Mesothelial cell of epicardium (in vitro differentiated cells): ENCODE measurements around the gene CFTR. TPM values are rescaled to one million over a fixed set of nuclear protein-coding genes. Genes with fewer than 3 reads are reported as not detected.

Experiments
- DNase-seq, 2 experiments: peaks; one replicate each; pipeline ENCODE4 v3.0.0; 2021; ENCODE audit warnings: low spot score in 2 of 2; ENCODE audit not compliant: unreplicated experiment in 2 of 2
- H3K27ac Mint-ChIP-seq: 2 replicates; pipeline ENCODE4 v1.8.0; 2021; ENCODE audit warnings: mixed read lengths
- H3K27me3 Mint-ChIP-seq: 2 replicates; pipeline ENCODE4 v1.8.0; 2021; ENCODE audit warnings: low read depth, mixed read lengths
- H3K36me3 Mint-ChIP-seq: 2 replicates; pipeline ENCODE4 v1.8.0; 2021; ENCODE audit warnings: mixed read lengths
- H3K4me1 Mint-ChIP-seq: 2 replicates; pipeline ENCODE4 v1.8.0; 2021; ENCODE audit warnings: mixed read lengths
- H3K4me3 Mint-ChIP-seq: 2 replicates; pipeline ENCODE4 v1.8.0; 2021; ENCODE audit warnings: mild to moderate bottlenecking, moderate library complexity, mixed read lengths
- H3K9me3 Mint-ChIP-seq: 2 replicates; pipeline ENCODE4 v1.8.0; 2021; ENCODE audit warnings: mixed read lengths
- CTCF ChIP-seq: fragments of 200-600 bp; sonication (generic); IDR thresholded peaks from one replicate; pipeline ENCODE4 v1.5.0; 2021; ENCODE audit warnings: antibody characterized with exemption; ENCODE audit not compliant: unreplicated experiment
- total RNA-seq: library from RNA; stranded (reverse); gene quantifications from 3 replicates; pipeline ENCODE4 v1.2.1, GENCODE V29; 2021

The CFTR gene
- 0.91 to 2.7 TPM (median 1.4 TPM) in 3 replicates for total RNA-seq

DNA sequence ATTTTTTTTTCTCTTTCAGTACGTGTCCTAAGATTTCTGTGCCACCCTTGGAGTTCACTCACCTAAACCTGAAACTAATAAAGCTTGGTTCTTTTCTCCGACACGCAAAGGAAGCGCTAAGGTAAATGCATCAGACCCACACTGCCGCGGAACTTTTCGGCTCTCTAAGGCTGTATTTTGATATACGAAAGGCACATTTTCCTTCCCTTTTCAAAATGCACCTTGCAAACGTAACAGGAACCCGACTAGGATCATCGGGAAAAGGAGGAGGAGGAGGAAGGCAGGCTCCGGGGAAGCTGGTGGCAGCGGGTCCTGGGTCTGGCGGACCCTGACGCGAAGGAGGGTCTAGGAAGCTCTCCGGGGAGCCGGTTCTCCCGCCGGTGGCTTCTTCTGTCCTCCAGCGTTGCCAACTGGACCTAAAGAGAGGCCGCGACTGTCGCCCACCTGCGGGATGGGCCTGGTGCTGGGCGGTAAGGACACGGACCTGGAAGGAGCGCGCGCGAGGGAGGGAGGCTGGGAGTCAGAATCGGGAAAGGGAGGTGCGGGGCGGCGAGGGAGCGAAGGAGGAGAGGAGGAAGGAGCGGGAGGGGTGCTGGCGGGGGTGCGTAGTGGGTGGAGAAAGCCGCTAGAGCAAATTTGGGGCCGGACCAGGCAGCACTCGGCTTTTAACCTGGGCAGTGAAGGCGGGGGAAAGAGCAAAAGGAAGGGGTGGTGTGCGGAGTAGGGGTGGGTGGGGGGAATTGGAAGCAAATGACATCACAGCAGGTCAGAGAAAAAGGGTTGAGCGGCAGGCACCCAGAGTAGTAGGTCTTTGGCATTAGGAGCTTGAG is at the start of gene CFTR:
TSS of gene CFTR (plus strand) at position 801 of the 830 bp plus-strand sequence. CDS start 70 bp downstream, outside the sequence.
- no peak for TF ChIP-seq CTCF
- Mint-ChIP-seq H3K27me3 (peaks cover 48% of the 10 kb centered on the region), H3K27ac (no peak within 1 kb of the TSS), H3K36me3 (no peaks in the 10 kb centered on the region), H3K4me3 (peak within 1 kb of the TSS; percentile 77), H3K4me1 (peaks cover 8% of the 10 kb centered on the region), H3K9me3 (no peaks in the 10 kb centered on the region)
- DNase-seq: peak; percentile 29 to 53

DNA sequence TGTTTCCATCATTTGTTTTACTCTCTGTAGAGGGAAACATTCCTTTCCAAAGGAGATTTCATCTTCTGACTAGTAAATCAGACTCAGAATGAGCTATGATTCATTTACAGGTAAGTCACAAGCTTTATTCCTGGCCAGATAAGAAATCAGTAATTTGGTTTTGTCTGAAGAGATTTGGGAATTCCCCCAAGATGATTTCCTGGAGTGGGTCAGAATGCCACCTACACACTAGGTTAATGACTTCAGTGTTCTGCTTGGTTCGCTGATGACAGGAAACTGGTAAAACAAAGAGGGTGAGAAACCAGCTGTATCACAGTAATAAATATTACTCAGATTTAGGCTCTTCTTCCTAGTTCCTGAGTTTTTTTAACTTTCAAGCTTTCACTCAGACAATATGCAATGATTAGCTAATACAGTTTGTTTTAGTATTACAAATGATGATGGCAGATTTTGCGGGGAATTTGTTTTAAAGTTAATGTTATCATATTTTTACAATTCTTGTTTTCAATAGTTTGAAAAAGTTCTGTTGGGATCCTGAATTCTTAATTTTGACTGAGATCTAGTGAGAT is 44.3 kb upstream of the CFTR start:
- Mint-ChIP-seq H3K9me3 (peaks cover 27% of the 10 kb centered on the region), H3K4me3 (no peak overlapping the region), H3K27me3 (no peaks in the 10 kb centered on the region), H3K36me3 (no peaks in the 10 kb centered on the region), H3K4me1 (no peaks in the 10 kb centered on the region), H3K27ac (no peak overlapping the region)
- DNase-seq: no peak
- no peak for TF ChIP-seq CTCF

DNA sequence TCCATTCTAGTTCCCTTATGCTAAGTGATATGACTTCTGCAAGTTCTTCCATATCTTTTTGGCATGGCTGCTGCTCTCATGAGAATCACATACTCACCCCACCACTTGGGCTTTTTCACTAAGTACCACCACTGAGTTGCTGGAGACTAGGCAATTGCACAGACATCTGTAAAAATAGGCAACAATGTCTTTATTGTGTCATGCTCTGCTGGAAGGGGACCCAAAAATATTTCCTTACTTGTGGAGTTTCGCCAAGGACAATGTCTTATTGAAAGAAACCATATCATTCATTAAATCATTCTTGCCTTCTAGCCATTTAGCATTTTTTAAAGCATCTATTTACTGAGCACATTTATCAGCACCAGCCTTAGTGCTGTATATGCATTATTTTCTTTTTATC is 35.2 kb upstream of the CFTR start:
- Mint-ChIP-seq H3K4me1 (no peaks in the 10 kb centered on the region), H3K27me3 (no peaks in the 10 kb centered on the region), H3K4me3 (no peak overlapping the region), H3K36me3 (peaks cover 3% of the 10 kb centered on the region), H3K27ac (no peak overlapping the region), H3K9me3 (peaks cover 11% of the 10 kb centered on the region)
- TF ChIP-seq CTCF: no peak
- DNase-seq: no peak

DNA sequence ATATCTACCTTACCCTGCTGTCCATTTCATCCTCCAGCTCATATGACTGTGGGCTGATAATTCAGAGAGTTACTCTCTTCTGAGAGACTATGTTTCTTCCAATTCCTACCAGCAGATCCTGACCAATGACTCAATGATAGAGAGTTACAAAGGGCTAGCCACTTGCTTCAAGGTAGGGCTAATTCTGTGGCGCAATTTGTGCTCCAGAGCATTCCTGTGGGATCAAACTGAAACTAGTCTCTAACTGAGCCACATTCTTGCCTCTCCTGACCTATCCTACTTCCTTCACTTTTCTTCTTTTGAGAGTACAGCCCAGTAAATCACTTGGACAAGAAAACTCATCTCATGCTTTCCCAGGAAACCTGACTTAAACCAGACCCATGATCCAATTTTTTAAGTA is 34.6 kb upstream of the CFTR start:
- no peak for DNase-seq
- no peak for TF ChIP-seq CTCF
- Mint-ChIP-seq H3K36me3 (peaks cover 3% of the 10 kb centered on the region), H3K4me1 (no peaks in the 10 kb centered on the region), H3K4me3 (no peak overlapping the region), H3K27ac (no peak overlapping the region), H3K9me3 (peaks cover 17% of the 10 kb centered on the region), H3K27me3 (no peaks in the 10 kb centered on the region)

GRCh38 chr7:117446220-117446815 is 33.5 kb upstream of the CFTR start:
- Mint-ChIP-seq H3K9me3 (peaks cover 19% of the 10 kb centered on the region), H3K36me3 (no peaks in the 10 kb centered on the region), H3K4me1 (no peaks in the 10 kb centered on the region), H3K27ac (no peak overlapping the region), H3K4me3 (no peak overlapping the region), H3K27me3 (no peaks in the 10 kb centered on the region)
- no peak for DNase-seq
- no peak for TF ChIP-seq CTCF
